GM23338 (cell line): ENCODE results near the gene MYOM1. TPM values are rescaled to one million over a fixed set of nuclear protein-coding genes. Genes with fewer than 3 reads are reported as not detected.

Experiments
- ATAC-seq: fragments of 200-7000 bp; cut with Tn5 transposase; 3 replicates; pipeline ENCODE4 v1.9.1; 2020
- DNase-seq: peaks from one replicate; pipeline ENCODE4 v3.0.0-alpha.2; 2015; ENCODE audit warnings: low spot score
- H2AFZ ChIP-seq: fragments of 200-600 bp; sonication (generic); 2 replicates; pipeline ENCODE4 v1.8.0; 2016; ENCODE audit warnings: antibody characterized with exemption, mild to moderate bottlenecking, moderate library complexity
- H3F3A ChIP-seq: fragments of 200-600 bp; sonication (generic); replicated peaks from 2 replicates; pipeline ENCODE4 v1.8.0; 2017; ENCODE audit warnings: antibody characterized with exemption, mixed run types, low read depth
- H3K27ac ChIP-seq: fragments of 200-600 bp; sonication (generic); 2 replicates; pipeline ENCODE4 v1.6.1; 2016; ENCODE audit warnings: low read depth
- H3K27me3 ChIP-seq: fragments of 200-600 bp; sonication (generic); 2 replicates; pipeline ENCODE4 v1.8.0; 2016; ENCODE audit warnings: mild to moderate bottlenecking, mixed run types, moderate library complexity; ENCODE audit not compliant: insufficient read depth
- H3K36me3 ChIP-seq: fragments of 200-600 bp; sonication (generic); 2 replicates; pipeline ENCODE4 v1.8.0; 2016; ENCODE audit warnings: mild to moderate bottlenecking; ENCODE audit not compliant: insufficient read depth
- H3K4me1 ChIP-seq: fragments of 200-600 bp; sonication (generic); 2 replicates; pipeline ENCODE4 v1.8.0; 2016; ENCODE audit warnings: mild to moderate bottlenecking, moderate library complexity; ENCODE audit not compliant: insufficient read depth
- H3K4me2 ChIP-seq: fragments of 200-600 bp; sonication (generic); 2 replicates; pipeline ENCODE4 v1.7.1; 2017; ENCODE audit warnings: mixed run types
- H3K4me3 ChIP-seq: fragments of 200-600 bp; sonication (generic); 2 replicates; pipeline ENCODE4 v1.6.1; 2016; ENCODE audit warnings: mixed run types
- H3K79me2 ChIP-seq: fragments of 200-600 bp; sonication (generic); replicated peaks from 2 replicates; pipeline ENCODE4 v1.8.0; 2017; ENCODE audit warnings: mild to moderate bottlenecking; ENCODE audit not compliant: insufficient read depth
- H3K9me2 ChIP-seq: fragments of 200-600 bp; sonication (generic); 2 replicates; pipeline ENCODE4 v1.8.0; 2017; ENCODE audit not compliant: insufficient read depth
- H4K20me1 ChIP-seq: fragments of 200-600 bp; sonication (generic); replicated peaks from 2 replicates; pipeline ENCODE4 v1.8.0; 2017; ENCODE audit warnings: mild to moderate bottlenecking; ENCODE audit not compliant: insufficient read depth
- H3K27ac Mint-ChIP-seq: 2 replicates; pipeline ENCODE4 v1.8.0; 2020; ENCODE audit warnings: inconsistent platforms, mild to moderate bottlenecking, moderate library complexity, mixed read lengths
- H3K27me3 Mint-ChIP-seq: 3 replicates; pipeline ENCODE4 v1.8.0; 2022; ENCODE audit warnings: low read depth, mild to moderate bottlenecking, moderate library complexity, mixed read lengths, inconsistent platforms; ENCODE audit not compliant: insufficient read depth, poor library complexity
- H3K36me3 Mint-ChIP-seq: 3 replicates; pipeline ENCODE4 v1.8.0; 2021; ENCODE audit warnings: low read depth, mild to moderate bottlenecking, inconsistent platforms, moderate library complexity, mixed read lengths
- H3K4me1 Mint-ChIP-seq: 3 replicates; pipeline ENCODE4 v1.8.0; 2020; ENCODE audit warnings: mild to moderate bottlenecking, inconsistent platforms, mixed read lengths
- H3K4me3 Mint-ChIP-seq: 3 replicates; pipeline ENCODE4 v1.8.0; 2021; ENCODE audit warnings: moderate library complexity, mild to moderate bottlenecking, inconsistent platforms, mixed read lengths
- H3K9me3 Mint-ChIP-seq: 3 replicates; pipeline ENCODE4 v1.8.0; 2020; ENCODE audit warnings: moderate library complexity, mild to moderate bottlenecking, inconsistent platforms, mixed read lengths
- CREB1 ChIP-seq: fragments of 250-450 bp; sonication (Bioruptor Pico); IDR thresholded peaks from 2 replicates; pipeline ENCODE4 v1.5.0; 2020; ENCODE audit warnings: low read depth, mild to moderate bottlenecking, moderate library complexity
- CTCF ChIP-seq, 2 experiments: fragments of 200-600 bp in 1 of 2; sonication (generic) in 1 of 2; conservative IDR thresholded peaks; 2 replicates each; pipeline versions ENCODE4 v1.5.1 to v1.6.1; 2016 to 2017; ENCODE audit warnings: antibody characterized with exemption in 2 of 2, low read depth in 2 of 2, mild to moderate bottlenecking in 2 of 2, moderate library complexity in 1 of 2
- ETS1 ChIP-seq: IDR thresholded peaks from 2 replicates; pipeline ENCODE4 v1.6.1; 2016; ENCODE audit warnings: antibody characterized with exemption
- EZH2 ChIP-seq: fragments of 200-600 bp; sonication (generic); IDR thresholded peaks from one replicate; pipeline ENCODE4 v1.8.0; 2017; ENCODE audit warnings: antibody characterized with exemption, mild to moderate bottlenecking, low read depth; ENCODE audit not compliant: unreplicated experiment
- EZH2phosphoT487 ChIP-seq: fragments of 200-600 bp; sonication (generic); IDR thresholded peaks from one replicate; pipeline ENCODE4 v1.8.1; 2018; ENCODE audit warnings: antibody characterized with exemption; ENCODE audit not compliant: unreplicated experiment
- JUNB ChIP-seq: IDR thresholded peaks from one replicate; pipeline ENCODE4 v1.6.1; 2016; ENCODE audit warnings: antibody characterized with exemption; ENCODE audit not compliant: unreplicated experiment
- NANOG ChIP-seq: IDR thresholded peaks from 2 replicates; pipeline ENCODE4 v1.6.1; 2016; ENCODE audit warnings: antibody characterized with exemption, borderline replicate concordance
- POLR2AphosphoS5 ChIP-seq: IDR thresholded peaks from 2 replicates; pipeline ENCODE4 v1.6.1; 2016; ENCODE audit warnings: antibody characterized with exemption, low read depth
- REST ChIP-seq: IDR thresholded peaks from one replicate; pipeline ENCODE4 v1.6.1; 2018; ENCODE audit warnings: antibody characterized with exemption; ENCODE audit not compliant: unreplicated experiment
- STAT1 ChIP-seq: IDR thresholded peaks from one replicate; pipeline ENCODE4 v1.6.1; 2016; ENCODE audit warnings: antibody characterized with exemption; ENCODE audit not compliant: unreplicated experiment
- ZNF114 ChIP-seq: fragments of 250-450 bp; sonication (Bioruptor Pico); IDR thresholded peaks from 2 replicates; pipeline ENCODE4 v1.5.0; 2020; ENCODE audit warnings: mild to moderate bottlenecking, moderate library complexity
- ZNF331 ChIP-seq: fragments of 250-450 bp; sonication (Bioruptor Pico); IDR thresholded peaks from 2 replicates; pipeline ENCODE4 v1.5.0; 2020; ENCODE audit warnings: low read depth, mild to moderate bottlenecking, moderate library complexity
- ZNF462 ChIP-seq: fragments of 250-450 bp; sonication (Bioruptor Pico); IDR thresholded peaks from 2 replicates; pipeline ENCODE4 v1.5.0; 2020; ENCODE audit warnings: mild to moderate bottlenecking, moderate library complexity
- polyA plus RNA-seq: library from polyadenylated mRNA; unstranded; fragments of >200 nt; fragmentation: Nextera tagmentation; extraction: Ambion mirVana; gene quantifications from 2 replicates; pipeline ENCODE4 v1.2.1, GENCODE V29; 2016
- total RNA-seq: library from RNA; depleted of rRNA; stranded (reverse); fragments of >200 nt; shearing (Covaris generic); gene quantifications from 2 replicates; pipeline ENCODE4 v1.2.3, GENCODE V29; 2014

MYOM1 gene
- total and polyA plus RNA-seq, 2 experiments from 2014 or later, result 0.27 to 0.38 TPM

- Mint-ChIP-seq H3K27ac (no peak overlapping the region), H3K27me3 (no peaks in the 10 kb centered on the region), H3K9me3 (no peaks in the 10 kb centered on the region), H3K4me1 (peaks cover 18% of the 10 kb centered on the region), H3K4me3 (no peak overlapping the region), H3K36me3 (no peaks in the 10 kb centered on the region)
- Histone ChIP-seq H3K36me3 (no peaks in the 10 kb centered on the region; the same call in 1 of the 2 replicates), H3K27me3 (no peaks in the 10 kb centered on the region), H3K9me2 (no peaks in the 10 kb centered on the region; the same call in 1 of the 2 replicates), H3K4me3 (no peak overlapping the region), H3F3A (no peaks in the 10 kb centered on the region), H3K4me1 (peaks cover 8% of the 10 kb centered on the region), H3K79me2 (no peaks in the 10 kb centered on the region), H3K27ac (no peak overlapping the region), H2AFZ (peak overlapping the region; percentile 39; the same call in 1 of the 2 replicates), H4K20me1 (no peaks in the 10 kb centered on the region), H3K4me2 (no peak overlapping the region)
- ATAC-seq, result peak; percentile 54
- DNase-seq, result peak; percentile 35
- TF ChIP-seq ZNF331 (CRISPR knock-in tag), result no peak
- TF ChIP-seq ZNF114, result no peak
- no peak for TF ChIP-seq ETS1
- no peak for TF ChIP-seq CTCF (conservative IDR thresholded peaks at IDR 0.05; ENCODE audit: low read depth in 2 of 2)
- no peak for TF ChIP-seq REST
- TF ChIP-seq ZNF462 (CRISPR knock-in tag), result no peak
- TF ChIP-seq EZH2phosphoT487, result no peak
- no peak for TF ChIP-seq POLR2AphosphoS5
- no peak for TF ChIP-seq STAT1
- no peak for TF ChIP-seq NANOG
- TF ChIP-seq EZH2, result no peak
- no peak for TF ChIP-seq JUNB
- TF ChIP-seq CREB1 (CRISPR knock-in tag), result no peak
Observed at GRCh38 chr18:3214855-3215637, 4.7 kb downstream of the MYOM1 start.
